Neutrophil (primary cell): Measurements from ENCODE around the gene TNFSF8.

Experiments used
- H3K27ac ChIP-seq: fragments of 200-600 bp; sonication (generic); 2 replicates; pipeline ENCODE4 v1.5.1; 2016; ENCODE audit warnings: mild to moderate bottlenecking, moderate library complexity
- H3K27me3 ChIP-seq: fragments of 200-600 bp; sonication (generic); 2 replicates; pipeline ENCODE4 v1.6.0; 2016; ENCODE audit warnings: mild to moderate bottlenecking
- H3K36me3 ChIP-seq: fragments of 200-600 bp; sonication (generic); 2 replicates; pipeline ENCODE4 v1.5.1; 2017
- H3K4me1 ChIP-seq, 2 experiments: fragments of 200-600 bp in 1 of 2; sonication (generic) in 1 of 2; 1 replicate in 1 of 2; 2 replicates in 1 of 2; pipeline versions ENCODE4 v1.5.1 to v1.6.1; 2013 to 2016; ENCODE audit warnings: low read depth in 1 of 2, low read length in 1 of 2, mild to moderate bottlenecking in 1 of 2, moderate library complexity in 1 of 2; ENCODE audit not compliant: control insufficient read depth in 1 of 2, insufficient read depth in 1 of 2
- H3K4me3 ChIP-seq, 2 experiments: fragments of 200-600 bp in 1 of 2; sonication (generic) in 1 of 2; 1 replicate in 1 of 2; 2 replicates in 1 of 2; pipeline ENCODE4 v1.5.1; 2013 to 2016; ENCODE audit warnings: low read depth in 1 of 2, low read length in 1 of 2, mild to moderate bottlenecking in 1 of 2, moderate library complexity in 1 of 2
- H3K9me3 ChIP-seq: fragments of 200-600 bp; sonication (generic); 2 replicates; pipeline ENCODE4 v1.5.1; 2016
- TF ChIP-seq, protein P1 (sequence below): fragments of 200-600 bp; sonication (generic); IDR thresholded peaks from 2 replicates; pipeline ENCODE4 v1.5.1; 2016; ENCODE audit warnings: antibody characterized with exemption

The TNFSF8 gene

GRCh38 chr9:114906922-114907571, 23.3 kb downstream of the TNFSF8 start:
- peaks cover 41% of the 10 kb centered on the region for H3K36me3 ChIP-seq
- TF ChIP-seq, protein P1, sequence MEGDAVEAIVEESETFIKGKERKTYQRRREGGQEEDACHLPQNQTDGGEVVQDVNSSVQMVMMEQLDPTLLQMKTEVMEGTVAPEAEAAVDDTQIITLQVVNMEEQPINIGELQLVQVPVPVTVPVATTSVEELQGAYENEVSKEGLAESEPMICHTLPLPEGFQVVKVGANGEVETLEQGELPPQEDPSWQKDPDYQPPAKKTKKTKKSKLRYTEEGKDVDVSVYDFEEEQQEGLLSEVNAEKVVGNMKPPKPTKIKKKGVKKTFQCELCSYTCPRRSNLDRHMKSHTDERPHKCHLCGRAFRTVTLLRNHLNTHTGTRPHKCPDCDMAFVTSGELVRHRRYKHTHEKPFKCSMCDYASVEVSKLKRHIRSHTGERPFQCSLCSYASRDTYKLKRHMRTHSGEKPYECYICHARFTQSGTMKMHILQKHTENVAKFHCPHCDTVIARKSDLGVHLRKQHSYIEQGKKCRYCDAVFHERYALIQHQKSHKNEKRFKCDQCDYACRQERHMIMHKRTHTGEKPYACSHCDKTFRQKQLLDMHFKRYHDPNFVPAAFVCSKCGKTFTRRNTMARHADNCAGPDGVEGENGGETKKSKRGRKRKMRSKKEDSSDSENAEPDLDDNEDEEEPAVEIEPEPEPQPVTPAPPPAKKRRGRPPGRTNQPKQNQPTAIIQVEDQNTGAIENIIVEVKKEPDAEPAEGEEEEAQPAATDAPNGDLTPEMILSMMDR: peak; percentile 45
- H3K4me3 ChIP-seq: no peak overlapping the region
- no peak overlapping the region for H3K27ac ChIP-seq
- no peaks in the 10 kb centered on the region for H3K27me3 ChIP-seq
- H3K9me3 ChIP-seq: no peaks in the 10 kb centered on the region
- H3K4me1 ChIP-seq: peaks cover 0 to 17% of the 10 kb centered on the region in 2 experiments

GRCh38 chr9:114905170-114905940, 25.0 kb downstream of the TNFSF8 start:
- Histone ChIP-seq H3K27ac (no peak overlapping the region), H3K36me3 (peaks cover 47% of the 10 kb centered on the region), H3K4me3 (no peak overlapping the region), H3K4me1 (peaks cover 9 to 22% of the 10 kb centered on the region in 2 experiments), H3K9me3 (no peaks in the 10 kb centered on the region), H3K27me3 (no peaks in the 10 kb centered on the region)
- TF ChIP-seq, protein P1: no peak

GRCh38 chr9:114902786-114903524, 27.4 kb downstream of the TNFSF8 start:
- peaks cover 47% of the 10 kb centered on the region for H3K36me3 ChIP-seq
- H3K4me3 ChIP-seq: no peak overlapping the region
- no peaks in the 10 kb centered on the region for H3K27me3 ChIP-seq
- H3K4me1 ChIP-seq: peaks cover 33 to 46% of the 10 kb centered on the region in 2 experiments
- TF ChIP-seq, protein P1: no peak
- H3K9me3 ChIP-seq: no peaks in the 10 kb centered on the region
- H3K27ac ChIP-seq: peak overlapping the region; percentile 38

- H3K27ac ChIP-seq: peak overlapping the region; percentile 82
- no peaks in the 10 kb centered on the region for H3K27me3 ChIP-seq
- H3K4me3 ChIP-seq: no peak overlapping the region
- TF ChIP-seq, protein P1: no peak
- peaks cover 42% of the 10 kb centered on the region for H3K36me3 ChIP-seq
- H3K4me1 ChIP-seq: peaks cover 46 to 58% of the 10 kb centered on the region in 2 experiments
- no peaks in the 10 kb centered on the region for H3K9me3 ChIP-seq
Measured at GRCh38 chr9:114900942-114901802, 29.2 kb downstream of the TNFSF8 start.

GRCh38 chr9:114899995-114900394, 30.4 kb downstream of the TNFSF8 start:
- peaks cover 36% of the 10 kb centered on the region for H3K36me3 ChIP-seq
- H3K9me3 ChIP-seq: no peaks in the 10 kb centered on the region
- TF ChIP-seq, protein P1: no peak
- no peaks in the 10 kb centered on the region for H3K27me3 ChIP-seq
- peak overlapping the region in 1 of 2 experiments; percentile 49 for H3K4me3 ChIP-seq
- H3K4me1 ChIP-seq: peaks cover 58 to 70% of the 10 kb centered on the region in 2 experiments
- peak overlapping the region; percentile 82 for H3K27ac ChIP-seq
